ENCODE results near the gene DNLZ.

DNLZ gene

GRCh38 chr9:136395345-136396218 is 32.0 kb upstream of the DNLZ start:
- FAIRE-seq = no peak

DNA sequence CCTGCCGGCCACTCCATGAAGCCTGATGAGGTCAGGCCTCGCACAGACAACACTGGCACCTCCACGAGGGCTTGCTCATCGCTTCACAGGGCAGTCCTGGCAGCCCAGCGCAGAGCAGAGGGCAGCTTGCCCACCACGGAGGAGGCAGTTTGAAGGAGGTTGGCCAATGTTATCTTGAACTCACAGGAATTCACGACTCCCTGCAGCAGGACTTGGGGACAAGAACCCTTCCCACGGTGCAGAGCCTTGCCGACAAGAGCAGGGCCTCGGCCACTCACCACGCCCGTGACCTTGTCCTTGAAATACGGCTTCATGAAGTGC is 31.4 kb upstream of the DNLZ start:
- FAIRE-seq = no peak

GRCh38 chr9:136394312-136395019 is 30.9 kb upstream of the DNLZ start:
- FAIRE-seq = no peak

- FAIRE-seq = no peak
Observed at GRCh38 chr9:136393531-136393930, 30.0 kb upstream of the DNLZ start.

- FAIRE-seq = no peak
Observed at GRCh38 chr9:136392538-136393449, 29.2 kb upstream of the DNLZ start.

- no peak for FAIRE-seq
Observed at GRCh38 chr9:136391737-136392537, 28.4 kb upstream of the DNLZ start.

- no peak for FAIRE-seq
Observed at GRCh38 chr9:136389396-136389795, 25.9 kb upstream of the DNLZ start.

DNA sequence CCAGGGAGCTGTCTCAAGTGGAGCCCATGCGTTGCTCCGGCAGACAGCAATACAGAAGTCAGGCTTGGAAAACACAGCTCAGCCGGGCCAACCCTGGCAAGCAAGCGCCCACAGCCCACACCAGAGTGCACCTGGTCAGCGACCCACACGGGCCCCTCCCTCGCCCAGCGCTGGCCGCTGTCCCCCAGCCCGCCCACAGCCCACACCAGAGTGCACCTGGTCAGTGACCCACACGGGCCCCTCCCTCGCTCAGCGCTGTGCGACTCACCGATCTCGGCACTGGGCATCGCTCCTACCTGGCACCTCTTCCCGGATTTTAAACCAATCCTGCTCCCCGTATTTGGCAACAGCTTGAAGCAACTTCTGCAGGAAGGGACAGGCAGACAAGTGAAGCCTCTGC is 23.7 kb upstream of the DNLZ start:
- no peak for FAIRE-seq

- no peak for FAIRE-seq
Observed at GRCh38 chr9:136386018-136386417, 22.5 kb upstream of the DNLZ start.

DNA sequence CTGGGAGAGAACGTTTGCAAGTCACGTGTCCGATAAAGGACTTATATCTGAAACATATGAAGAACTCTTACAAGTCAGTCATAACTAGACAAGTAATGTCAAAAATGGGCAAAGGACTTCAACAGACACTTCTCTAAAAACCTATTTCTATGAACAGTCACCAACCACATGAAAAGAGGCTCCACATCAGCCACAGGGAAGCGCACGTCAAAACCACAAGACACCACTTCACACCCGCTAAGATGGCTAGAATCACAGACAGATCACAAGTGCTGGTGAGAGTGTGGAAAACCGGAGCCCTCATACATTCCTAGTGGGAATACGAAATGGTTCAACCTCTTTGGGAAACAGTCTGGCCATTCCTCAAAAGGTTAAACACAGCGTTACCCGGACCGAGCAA is 21.5 kb upstream of the DNLZ start:
- FAIRE-seq = no peak

GRCh38 chr9:136383436-136383835 is 19.9 kb upstream of the DNLZ start:
- FAIRE-seq = no peak

DNA sequence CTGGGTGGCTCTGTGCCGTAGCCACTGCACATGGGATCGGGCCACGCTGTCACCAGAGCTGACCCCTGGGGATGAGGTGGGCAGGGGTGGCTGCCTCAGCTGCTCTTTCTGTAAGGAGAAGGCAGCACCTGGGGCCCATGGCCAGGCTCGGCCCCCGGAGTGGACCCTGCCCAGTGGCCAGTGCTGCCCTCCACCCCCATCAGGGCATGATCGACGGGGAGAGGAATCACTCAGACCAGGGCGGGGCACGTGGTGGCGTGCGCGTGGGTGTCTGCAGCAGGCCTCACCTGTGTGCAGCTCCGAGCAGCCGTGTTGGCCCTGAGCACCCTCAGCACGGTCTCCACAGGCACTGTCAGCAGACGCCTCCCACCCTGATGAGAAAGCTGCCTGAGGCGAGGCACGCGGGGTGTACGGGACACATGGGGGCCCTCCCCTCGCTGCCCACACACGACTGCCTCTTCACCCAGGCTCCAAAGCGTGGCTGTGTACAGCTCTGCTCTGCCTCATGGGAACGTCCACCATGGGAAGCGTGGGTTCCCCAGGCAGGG is 18.5 kb upstream of the DNLZ start:
- FAIRE-seq = no peak

- no peak for FAIRE-seq
Observed at GRCh38 chr9:136381311-136381710, 17.8 kb upstream of the DNLZ start.

DNA sequence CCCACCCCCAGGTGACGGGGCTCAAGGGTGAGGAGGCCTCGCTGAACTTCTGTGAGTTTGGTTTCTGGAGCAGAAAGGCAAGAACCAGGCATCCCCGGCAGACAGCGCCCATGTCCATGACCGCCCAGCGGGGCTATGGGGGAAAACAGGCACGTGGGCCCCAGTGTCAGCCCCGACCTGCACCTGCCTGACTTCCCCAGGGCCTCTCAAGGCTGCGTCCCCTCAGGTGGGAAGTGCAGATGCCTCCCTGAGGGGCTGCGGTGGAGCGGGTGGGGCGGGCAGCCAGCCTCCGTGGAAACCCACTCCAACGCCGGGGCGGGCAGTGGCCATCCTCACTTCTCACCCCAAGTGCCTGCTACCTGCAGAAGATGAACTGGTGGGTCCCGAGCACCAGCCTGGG is 16.8 kb upstream of the DNLZ start:
- FAIRE-seq = no peak

DNA sequence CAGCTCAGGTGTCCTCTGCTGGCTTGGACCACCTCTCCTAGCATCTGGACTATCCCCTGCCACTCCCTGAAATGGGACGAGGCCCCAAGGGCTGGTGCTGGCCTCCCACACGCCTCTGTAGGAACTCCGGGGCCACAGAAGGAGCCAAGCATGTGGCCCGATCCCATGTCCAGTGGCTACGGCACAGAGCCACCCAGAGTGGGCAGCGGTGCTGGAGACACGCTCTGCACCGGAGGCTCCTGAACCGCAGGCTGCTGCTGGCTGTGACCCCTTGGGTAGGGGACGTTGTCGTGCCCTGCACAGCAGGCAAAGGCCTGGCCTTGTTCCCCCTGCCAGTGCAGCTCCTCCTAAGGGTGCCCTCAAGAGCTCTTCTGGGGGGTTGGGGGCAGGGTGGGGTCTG is 16.3 kb upstream of the DNLZ start:
- no peak for FAIRE-seq

- FAIRE-seq = no peak
Observed at GRCh38 chr9:136379401-136379800, 15.9 kb upstream of the DNLZ start.

- FAIRE-seq = no peak
Observed at GRCh38 chr9:136379003-136379287, 15.4 kb upstream of the DNLZ start.

GRCh38 chr9:136378170-136379002 is 14.8 kb upstream of the DNLZ start:
- FAIRE-seq = no peak

DNA sequence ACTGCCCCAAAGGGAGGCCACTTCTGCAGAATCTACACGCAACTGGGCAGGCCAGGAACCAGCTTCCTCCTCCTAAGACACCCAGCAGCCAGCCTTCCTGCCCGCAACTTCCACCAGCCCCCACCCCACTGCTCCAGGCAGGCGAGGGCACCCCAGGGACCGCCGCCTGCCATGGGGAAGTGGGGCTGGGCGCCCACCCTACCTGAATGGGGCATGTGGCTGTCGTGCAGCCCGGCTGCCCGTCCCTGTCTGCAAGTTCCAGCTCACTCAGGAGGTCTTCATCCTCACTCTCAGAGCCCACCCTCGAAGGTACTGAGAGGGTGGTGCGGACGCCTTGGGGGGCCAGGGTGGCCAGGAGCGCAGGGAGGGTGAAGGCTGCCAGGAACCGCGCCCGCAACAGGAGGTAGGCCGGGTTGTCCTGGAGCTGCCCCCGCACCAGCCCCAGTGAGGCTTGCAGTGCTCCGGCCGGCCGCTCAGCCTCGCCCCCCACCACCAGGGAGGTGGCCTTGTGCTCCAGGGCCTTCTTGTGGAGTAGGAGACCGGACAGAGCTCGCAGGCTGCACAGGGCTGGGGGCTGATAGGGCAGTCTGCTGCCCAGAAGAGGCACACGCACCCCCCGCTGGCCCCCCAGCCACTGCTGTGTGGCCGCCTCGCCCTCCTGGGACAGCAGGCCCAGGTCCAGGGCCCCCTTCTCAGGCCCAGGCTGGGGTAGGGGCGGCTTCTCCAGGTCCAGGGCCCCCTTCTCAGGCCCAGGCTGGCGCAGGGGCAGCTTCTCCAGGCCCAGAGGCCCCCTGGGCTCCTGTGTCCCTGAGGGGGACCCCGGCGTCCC is 14.0 kb upstream of the DNLZ start:
- no peak for FAIRE-seq

DNA sequence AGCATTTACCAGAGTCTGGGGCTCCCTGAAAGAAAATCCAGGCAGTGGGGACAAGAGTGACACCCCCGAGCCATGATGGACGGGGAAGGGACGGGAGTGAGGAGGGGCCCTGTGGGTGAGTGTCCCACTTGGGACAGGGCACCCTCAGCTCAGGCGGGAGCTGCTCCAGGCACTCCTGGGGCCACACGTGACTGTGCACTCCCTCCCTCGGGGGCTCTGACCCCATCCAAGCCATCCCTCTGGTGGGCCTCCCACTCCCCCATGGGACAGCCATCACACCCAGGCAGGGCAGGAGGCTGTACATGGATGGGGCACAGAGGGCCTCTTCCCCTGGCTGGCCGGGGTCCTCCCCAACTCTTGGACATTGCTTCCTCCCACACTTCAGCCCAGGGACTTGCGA is 12.9 kb upstream of the DNLZ start:
- no peak for FAIRE-seq

DNA sequence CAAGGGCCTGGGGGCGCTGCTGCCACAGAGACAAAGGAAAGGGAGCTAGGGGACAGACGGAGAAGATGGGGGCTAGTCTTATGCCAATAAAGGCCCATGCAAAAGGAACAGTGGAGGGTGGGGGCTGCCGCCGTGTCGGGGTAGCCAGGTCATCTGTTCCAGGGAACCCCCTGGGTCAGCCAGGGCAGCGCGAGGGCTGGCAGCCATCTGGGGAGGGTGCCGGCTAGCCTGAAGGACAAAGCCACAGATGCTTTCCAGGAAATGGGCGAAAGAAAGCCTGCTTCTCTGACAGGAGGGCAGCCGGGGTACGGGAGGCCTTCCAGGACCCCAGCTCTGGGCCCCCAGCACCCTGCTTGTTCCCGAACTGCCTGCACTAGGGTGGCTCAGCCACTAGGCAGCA is 11.6 kb upstream of the DNLZ start:
- FAIRE-seq = no peak

All from A204.1 (cell line).